PC-3 (cell line): ENCODE measurements around the gene MOAP1. TPM values are rescaled to one million over a fixed set of nuclear protein-coding genes. Genes with fewer than 3 reads are reported as not detected.
"Not testable (repeated sequence)": the region's sequence is repeated elsewhere in the genome, so short reads cannot be mapped to it uniquely, and the experiment has no call there.

Experiments
- ATAC-seq: fragments of 200-7000 bp; cut with Tn5 transposase; 2 replicates; pipeline ENCODE4 v1.9.1; 2020; ENCODE audit warnings: mild to moderate bottlenecking, moderate library complexity
- BruUV-seq: library from RNA; stranded (reverse); fragments of 400-500 nt; replicated peaks from 2 replicates; lab custom pipeline; 2021; lab: Mats Ljungman, UMichigan
- CTCF ChIA-PET: fragments of 300-600 bp; sonication (Branson Sonifier 250); formaldehyde crosslinking; loops from one replicate; lab custom pipeline; 2022; ENCODE audit warnings: antibody characterized with exemption; lab: Charles Lee
- POLR2A ChIA-PET: fragments of 300-600 bp; sonication (Branson Sonifier 250); formaldehyde crosslinking; loops from one replicate; lab custom pipeline; 2022; ENCODE audit warnings: antibody characterized with exemption; ENCODE audit not compliant: unreplicated experiment; lab: Charles Lee
- DNase-seq: peaks from one replicate; pipeline ENCODE4 v3.0.0-alpha.2; 2015
- H2AFZ ChIP-seq: fragments of 300-600 bp; sonication (generic); 2 replicates; pipeline ENCODE4 v1.6.0; 2016; ENCODE audit warnings: antibody characterized with exemption, low read length
- H3F3A ChIP-seq: fragments of 300-600 bp; sonication (generic); one replicate; pipeline ENCODE4 v1.6.0; 2017; ENCODE audit warnings: antibody characterized with exemption, low read length, control low read depth, mild to moderate bottlenecking; ENCODE audit not compliant: unreplicated experiment
- H3K27ac ChIP-seq: fragments of 300-600 bp; sonication (generic); 2 replicates; pipeline ENCODE4 v1.5.1; 2016; ENCODE audit warnings: mild to moderate bottlenecking, low read length
- H3K27me3 ChIP-seq: fragments of 300-600 bp; sonication (generic); 2 replicates; pipeline ENCODE4 v1.6.1; 2016; ENCODE audit warnings: low read length, mixed read lengths
- H3K36me3 ChIP-seq: fragments of 300-600 bp; sonication (generic); 2 replicates; pipeline ENCODE4 v1.6.1; 2016; ENCODE audit warnings: low read depth, mixed run types, low read length, mixed read lengths
- H3K4me1 ChIP-seq: fragments of 300-600 bp; sonication (generic); 2 replicates; pipeline ENCODE4 v1.5.1; 2016; ENCODE audit warnings: low read length; ENCODE audit not compliant: insufficient read depth
- H3K4me2 ChIP-seq: fragments of 300-600 bp; sonication (generic); 2 replicates; pipeline ENCODE4 v1.6.0; 2016; ENCODE audit warnings: low read length
- H3K4me3 ChIP-seq: fragments of 300-600 bp; sonication (generic); 2 replicates; pipeline ENCODE4 v1.5.1; 2016; ENCODE audit warnings: mild to moderate bottlenecking, low read length, mixed read lengths
- H3K79me2 ChIP-seq: fragments of 300-600 bp; sonication (generic); 2 replicates; pipeline ENCODE4 v1.6.1; 2017; ENCODE audit warnings: low read length, mixed read lengths
- H3K9ac ChIP-seq: fragments of 300-600 bp; sonication (generic); 2 replicates; pipeline ENCODE4 v1.6.0; 2016; ENCODE audit warnings: mild to moderate bottlenecking, low read length
- H3K9me2 ChIP-seq: fragments of 300-600 bp; sonication (generic); replicated peaks from 2 replicates; pipeline ENCODE4 v1.6.1; 2016; ENCODE audit warnings: mixed run types, low read length, mixed read lengths
- H3K9me3 ChIP-seq: fragments of 300-600 bp; sonication (generic); 2 replicates; pipeline ENCODE4 v1.6.1; 2016; ENCODE audit warnings: low read length, mixed read lengths
- H4K20me1 ChIP-seq: fragments of 300-600 bp; sonication (generic); 2 replicates; pipeline ENCODE4 v1.6.1; 2016; ENCODE audit warnings: low read length, mixed read lengths
- EZH2 ChIP-seq: fragments of 300-600 bp; sonication (generic); IDR thresholded peaks from one replicate; pipeline ENCODE4 v1.6.1; 2017; ENCODE audit warnings: antibody characterized with exemption, mild to moderate bottlenecking, low read length; ENCODE audit not compliant: unreplicated experiment
- EZH2phosphoT487 ChIP-seq: fragments of 300-600 bp; sonication (generic); IDR thresholded peaks from 2 replicates; pipeline ENCODE4 v1.6.1; 2018; ENCODE audit warnings: mild to moderate bottlenecking, antibody characterized with exemption, low read length, borderline replicate concordance
- intact Hi-C: fragments of 100-400 bp; cut with micrococcal nuclease; formaldehyde crosslinking; loops from 2 replicates; pipeline ENCODE4 v1.9.0; 2023
- total RNA-seq: library from RNA; depleted of rRNA; stranded (reverse); fragments of >200 nt; gene quantifications from 2 replicates; pipeline ENCODE4 v1.2.3, GENCODE V29; 2014
- TF ChIP-seq, protein P1 (sequence below): fragments of 300-600 bp; sonication (generic); conservative IDR thresholded peaks from 2 replicates; pipeline ENCODE4 v1.5.1; 2017; ENCODE audit warnings: antibody characterized with exemption, low read depth, mild to moderate bottlenecking, low read length

The MOAP1 gene
- total RNA-seq, 1 experiment from 2014 or later, result 15.6 TPM

DNA sequence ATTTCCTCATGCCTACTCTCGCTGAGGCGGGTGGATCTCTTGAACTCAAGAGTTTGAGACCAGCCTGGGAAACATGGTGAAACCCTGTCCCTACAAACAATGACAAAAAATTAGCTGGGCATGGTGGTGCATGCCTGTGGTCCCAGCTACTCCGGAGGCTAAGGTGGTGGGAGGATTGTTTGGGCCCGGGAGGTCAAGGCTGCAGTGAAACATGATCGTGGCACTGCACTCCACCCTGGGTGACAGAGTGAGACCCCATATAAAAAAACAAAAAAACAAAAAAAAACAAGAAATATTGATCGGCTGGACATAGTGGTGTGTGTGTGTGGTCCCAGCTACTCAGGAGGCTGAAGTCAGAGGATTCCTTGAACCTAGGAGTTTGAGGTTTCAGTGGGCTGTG is 9.2 kb downstream of the MOAP1 start:
- DNase-seq, result no peak
- no TSS peak for BruUV-seq
- ChIA-PET POLR2A (no interaction called here), CTCF (interaction anchor here (1.2 kb wide), 1 partner anchor 38 kb away, joined by 3 read pairs; no protein-coding TSS in a partner anchor)
- Histone ChIP-seq H3K9ac (no peak overlapping the region), H3K9me2 (no peaks in the 10 kb centered on the region), H3F3A (no peaks in the 10 kb centered on the region), H3K27me3 (no peaks in the 10 kb centered on the region), H3K4me2 (no peak overlapping the region), H2AFZ (no peak overlapping the region), H3K79me2 (no peaks in the 10 kb centered on the region), H3K9me3 (no peaks in the 10 kb centered on the region), H3K36me3 (no peaks in the 10 kb centered on the region), H4K20me1 (no peaks in the 10 kb centered on the region), H3K4me3 (no peak overlapping the region), H3K4me1 (peaks cover 9% of the 10 kb centered on the region; the same call in 1 of the 2 replicates), H3K27ac (no peak overlapping the region)
- TF ChIP-seq EZH2phosphoT487 (no peak), EZH2 (no peak)
- TF ChIP-seq, protein P1, sequence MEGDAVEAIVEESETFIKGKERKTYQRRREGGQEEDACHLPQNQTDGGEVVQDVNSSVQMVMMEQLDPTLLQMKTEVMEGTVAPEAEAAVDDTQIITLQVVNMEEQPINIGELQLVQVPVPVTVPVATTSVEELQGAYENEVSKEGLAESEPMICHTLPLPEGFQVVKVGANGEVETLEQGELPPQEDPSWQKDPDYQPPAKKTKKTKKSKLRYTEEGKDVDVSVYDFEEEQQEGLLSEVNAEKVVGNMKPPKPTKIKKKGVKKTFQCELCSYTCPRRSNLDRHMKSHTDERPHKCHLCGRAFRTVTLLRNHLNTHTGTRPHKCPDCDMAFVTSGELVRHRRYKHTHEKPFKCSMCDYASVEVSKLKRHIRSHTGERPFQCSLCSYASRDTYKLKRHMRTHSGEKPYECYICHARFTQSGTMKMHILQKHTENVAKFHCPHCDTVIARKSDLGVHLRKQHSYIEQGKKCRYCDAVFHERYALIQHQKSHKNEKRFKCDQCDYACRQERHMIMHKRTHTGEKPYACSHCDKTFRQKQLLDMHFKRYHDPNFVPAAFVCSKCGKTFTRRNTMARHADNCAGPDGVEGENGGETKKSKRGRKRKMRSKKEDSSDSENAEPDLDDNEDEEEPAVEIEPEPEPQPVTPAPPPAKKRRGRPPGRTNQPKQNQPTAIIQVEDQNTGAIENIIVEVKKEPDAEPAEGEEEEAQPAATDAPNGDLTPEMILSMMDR, result no peak
- intact Hi-C loops, result loop anchor here (10.0 kb wide), 1 partner anchor 61 kb away; the partner anchor contains the start of gene ITPK1
- ATAC-seq, result no peak

DNA sequence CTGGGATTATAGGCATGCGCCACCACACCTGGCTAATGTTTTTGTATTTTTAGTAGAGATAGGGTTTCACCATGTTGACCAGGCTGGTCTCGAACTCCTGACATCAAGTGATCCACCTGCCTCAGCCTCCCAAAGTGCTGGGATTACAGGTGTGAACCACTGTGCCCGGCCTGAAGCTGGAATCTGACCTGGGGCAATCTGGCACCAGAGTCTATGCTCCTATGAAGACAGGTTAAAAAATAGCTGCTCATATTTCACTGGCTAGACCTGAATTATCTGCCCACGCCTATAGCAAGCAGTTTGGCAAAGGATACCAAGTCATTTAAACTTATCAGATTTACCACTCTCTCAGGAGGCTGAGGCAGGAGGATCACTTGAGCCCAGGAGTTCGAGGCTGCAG is 10.0 kb downstream of the MOAP1 start:
- H3K27ac ChIP-seq, H3F3A ChIP-seq, H3K4me2 ChIP-seq, H3K4me3 ChIP-seq, BruUV-seq, H4K20me1 ChIP-seq, H3K9me2 ChIP-seq, H3K4me1 ChIP-seq, H3K36me3 ChIP-seq, H3K9me3 ChIP-seq, H3K79me2 ChIP-seq, POLR2A ChIA-PET, ATAC-seq, H3K27me3 ChIP-seq, H3K9ac ChIP-seq, H2AFZ ChIP-seq: not testable (repeated sequence)
- peak; percentile 55 for DNase-seq
- intact Hi-C loops, result loop anchor here (10.0 kb wide), 1 partner anchor 60 kb away; the partner anchor contains the start of gene ITPK1
- CTCF ChIA-PET, result interaction anchor here (1.2 kb wide), 1 partner anchor 37 kb away, joined by 3 read pairs; no protein-coding TSS in a partner anchor

DNA sequence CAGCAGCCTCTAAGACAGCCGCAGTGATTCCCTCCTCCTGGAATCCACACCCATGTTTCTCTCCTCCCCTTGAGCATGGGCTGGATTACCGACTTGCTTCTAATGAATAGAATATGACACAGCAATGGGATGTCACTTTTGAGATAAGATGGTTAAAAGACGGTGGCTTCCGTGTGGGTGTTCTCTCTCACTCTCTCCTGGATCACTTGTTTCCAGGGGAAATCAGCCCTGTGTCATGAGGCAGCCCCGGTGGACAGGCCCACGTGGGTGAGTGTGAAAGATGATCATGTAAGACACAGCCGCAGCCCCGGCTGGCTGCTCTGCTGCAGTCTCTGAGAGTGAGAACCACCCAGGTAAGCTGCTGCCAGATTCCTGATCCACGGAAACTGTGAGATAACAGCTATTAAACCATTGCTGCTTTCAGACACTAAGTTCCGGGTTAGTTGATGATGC is 10.7 kb downstream of the MOAP1 start:
- BruUV-seq, result no TSS peak
- Histone ChIP-seq H3F3A (no peaks in the 10 kb centered on the region), H3K4me2 (0 out of 2 replicates have a peak overlapping the region, but pooled peaks have one; percentile 11), H2AFZ (peak overlapping the region; percentile 30; the same call in 1 of the 2 replicates), H3K9me3 (no peaks in the 10 kb centered on the region), H3K9ac (no peak overlapping the region), H3K27me3 (no peaks in the 10 kb centered on the region), H4K20me1 (no peaks in the 10 kb centered on the region), H3K4me3 (no peak overlapping the region), H3K9me2 (no peaks in the 10 kb centered on the region), H3K27ac (no peak overlapping the region), H3K36me3 (no peaks in the 10 kb centered on the region), H3K79me2 (no peaks in the 10 kb centered on the region), H3K4me1 (peaks cover 4% of the 10 kb centered on the region; the same call in 1 of the 2 replicates)
- intact Hi-C loops, result loop anchor here (10.0 kb wide), 1 partner anchor 59 kb away; the partner anchor contains the start of gene ITPK1
- ATAC-seq (peak; percentile 42), DNase-seq (peak; percentile 20)
- ChIA-PET POLR2A (no interaction called here), CTCF (no interaction called here)
- TF ChIP-seq EZH2 (no peak), EZH2phosphoT487 (no peak)
- TF ChIP-seq, protein P1, result no peak
